ENCODE results near the gene FRYL.
"Not testable (repeated sequence)": the region's sequence is repeated elsewhere in the genome, so short reads cannot be mapped to it uniquely, and the experiment has no call there.

FRYL gene

DNA sequence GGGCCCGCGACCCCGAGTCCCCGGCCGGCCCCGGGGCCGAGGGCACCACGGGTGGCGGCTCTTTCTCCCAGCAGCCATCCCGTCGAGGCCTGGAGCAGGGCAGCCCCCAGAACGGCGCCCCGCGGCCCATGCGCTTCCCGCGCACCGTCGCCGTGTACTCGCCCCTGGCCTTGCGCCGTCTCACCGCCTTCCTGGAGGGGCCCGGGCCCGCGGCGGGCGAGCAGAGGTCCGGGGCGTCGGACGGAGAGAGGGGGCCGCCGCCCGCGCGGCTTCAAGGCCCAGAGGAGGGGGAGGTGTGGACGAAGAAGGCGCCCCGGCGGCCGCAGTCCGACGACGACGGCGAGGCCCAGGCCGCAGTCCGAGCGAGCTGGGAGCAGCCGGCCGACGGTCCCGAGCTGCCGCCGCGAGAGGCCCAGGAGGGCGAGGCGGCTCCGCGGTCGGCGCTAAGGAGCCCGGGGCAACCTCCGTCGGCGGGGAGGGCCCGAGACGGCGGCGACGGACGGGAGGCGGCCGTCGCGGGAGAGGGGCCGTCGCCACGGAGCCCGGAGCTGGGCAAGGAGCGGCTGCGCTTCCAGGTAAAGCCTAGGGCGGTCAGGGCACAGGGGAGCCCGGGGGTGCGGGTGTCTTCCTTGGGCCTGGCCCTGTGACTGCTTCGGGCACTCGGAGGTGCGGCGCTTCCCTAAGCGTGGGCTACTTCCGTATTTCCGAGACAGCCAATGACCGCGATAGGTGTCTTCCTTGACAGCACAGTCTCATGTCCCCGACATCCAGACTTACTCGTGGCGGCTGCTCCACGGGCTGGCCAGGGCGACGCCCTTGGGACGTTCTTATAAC lies 289.2 kb downstream of the FRYL start:
- DNase-seq (ENCODE audit: low read depth in 2 of 2), result no peak

DNA sequence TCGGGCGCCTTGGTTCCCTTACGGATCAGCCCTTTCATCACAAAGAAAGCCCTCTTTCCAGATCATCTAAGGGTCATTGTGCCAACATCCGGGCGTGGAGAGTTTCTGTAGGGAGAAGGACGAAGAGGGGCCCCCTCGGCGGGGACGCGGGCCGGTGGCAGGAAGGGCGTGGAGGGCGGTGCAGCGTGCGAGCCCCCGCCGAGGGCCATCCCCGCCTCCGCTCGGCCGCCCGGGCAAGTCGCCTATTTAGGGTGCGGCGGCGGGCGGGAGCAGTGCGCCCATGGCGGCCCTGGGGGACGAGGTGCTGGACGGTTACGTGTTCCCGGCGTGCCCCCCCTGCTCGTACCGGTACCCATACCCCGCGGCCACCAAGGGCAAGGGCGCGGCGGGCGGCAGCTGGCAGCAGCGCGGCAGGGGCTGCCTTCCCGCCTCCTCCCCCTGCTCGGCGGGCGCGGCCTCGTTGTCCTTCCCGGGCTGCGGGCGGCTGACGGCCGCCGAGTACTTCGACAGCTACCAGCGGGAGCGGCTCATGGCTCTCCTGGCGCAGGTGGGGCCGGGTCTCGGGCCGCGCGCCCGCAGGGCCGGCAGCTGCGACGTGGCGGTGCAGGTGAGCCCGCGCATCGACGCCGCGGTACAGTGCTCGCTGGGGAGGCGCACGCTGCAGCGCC lies 289.9 kb downstream of the FRYL start, which contains the start of gene ZAR1:
Gene ZAR1 (plus strand): TSS at position 241 of the 668 bp plus-strand sequence. CDS start 40 bp downstream, at position 281.
- DNase-seq (ENCODE audit: low read depth in 2 of 2), result no peak

DNA sequence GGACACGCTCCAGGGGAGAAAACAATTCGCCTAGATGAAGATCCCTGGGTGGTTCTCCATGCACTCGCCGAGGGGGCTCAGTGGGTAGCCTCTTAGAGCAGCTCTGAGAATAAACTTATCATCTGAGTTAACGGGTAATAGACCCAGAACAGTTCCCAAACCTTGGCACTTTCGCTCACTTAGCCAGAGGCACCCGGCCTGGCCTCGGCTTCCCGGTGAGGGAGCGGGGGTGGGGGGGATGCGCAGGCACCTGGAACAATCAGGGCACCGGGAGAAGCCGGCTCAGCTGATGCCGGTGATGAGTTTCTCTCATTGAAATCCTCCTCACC lies 290.4 kb downstream of the FRYL start:
- no peak for DNase-seq (ENCODE audit: low read depth in 2 of 2)

GRCh38 chr4:48484494-48485168 lies 295.4 kb downstream of the FRYL start:
- DNase-seq (ENCODE audit: low read depth in 2 of 2), result no peak

DNA sequence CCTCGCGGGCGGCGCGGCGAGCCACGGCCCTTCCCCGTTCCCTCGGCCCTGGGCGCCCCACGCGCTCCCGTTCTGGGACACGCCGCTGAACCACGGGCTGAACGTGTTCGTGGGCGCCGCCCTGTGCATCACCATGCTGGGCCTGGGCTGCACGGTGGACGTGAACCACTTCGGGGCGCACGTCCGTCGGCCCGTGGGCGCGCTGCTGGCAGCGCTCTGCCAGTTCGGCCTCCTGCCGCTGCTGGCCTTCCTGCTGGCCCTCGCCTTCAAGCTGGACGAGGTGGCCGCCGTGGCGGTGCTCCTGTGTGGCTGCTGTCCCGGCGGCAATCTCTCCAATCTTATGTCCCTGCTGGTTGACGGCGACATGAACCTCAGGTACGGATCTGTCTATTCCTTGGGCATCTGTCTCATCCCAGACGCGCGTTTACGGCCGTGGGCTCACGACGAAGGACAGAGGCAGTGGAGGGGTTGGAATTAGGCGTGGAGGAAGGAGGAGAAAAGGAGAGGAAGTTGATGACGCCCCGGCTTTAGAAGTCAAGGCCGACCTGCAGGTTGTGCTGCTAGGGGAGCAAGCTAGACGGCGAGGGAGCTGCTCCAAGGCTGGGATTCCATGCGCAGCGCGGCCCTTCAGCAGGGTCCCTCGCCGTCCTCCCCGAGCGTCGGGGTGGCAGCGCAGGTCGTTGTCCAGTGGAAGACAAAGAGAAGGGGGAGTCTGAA lies 296.1 kb downstream of the FRYL start:
- DNase-seq (ENCODE audit: low read depth in 2 of 2), result no peak

- no peak for DNase-seq (ENCODE audit: low read depth in 2 of 2)
Measured at GRCh38 chr4:48483006-48483776, 296.9 kb downstream of the FRYL start, which contains the start of gene SLC10A4. Gene SLC10A4, plus strand, starts transcription at chr4:48483343. Its CDS starts 219 bp downstream, at chr4:48483562.

- DNase-seq (ENCODE audit: low read depth in 2 of 2), result no peak
Measured at GRCh38 chr4:48481581-48481980, 298.5 kb downstream of the FRYL start.

DNA sequence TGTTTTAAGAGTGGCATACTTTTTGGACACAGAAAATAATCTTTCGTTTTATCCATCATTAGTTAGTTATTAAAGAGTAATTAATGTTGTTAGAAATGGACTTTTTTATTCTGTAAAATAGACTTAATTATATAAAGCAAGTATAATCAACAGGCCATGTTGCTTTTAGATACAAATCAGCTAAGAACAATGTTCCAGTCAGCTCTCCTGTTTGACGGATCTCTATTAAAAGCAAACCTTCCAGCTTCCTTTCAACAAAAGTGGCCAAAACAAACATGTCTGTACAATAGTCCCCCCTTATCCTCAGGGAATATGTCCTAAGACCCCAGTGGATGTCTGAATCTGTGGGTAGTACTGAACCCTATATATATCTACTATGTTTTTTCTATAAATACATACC lies 301.8 kb downstream of the FRYL start:
- no peak for DNase-seq (ENCODE audit: low read depth in 2 of 2)

- no peak for DNase-seq (ENCODE audit: low read depth in 2 of 2)
Measured at GRCh38 chr4:48475770-48476169, 304.3 kb downstream of the FRYL start.

- no peak for DNase-seq (ENCODE audit: low read depth in 2 of 2)
Measured at GRCh38 chr4:48472794-48473193, 307.3 kb downstream of the FRYL start.

- DNase-seq (ENCODE audit: low read depth in 2 of 2), result no peak
Measured at GRCh38 chr4:48470570-48470969, 309.5 kb downstream of the FRYL start.

DNA sequence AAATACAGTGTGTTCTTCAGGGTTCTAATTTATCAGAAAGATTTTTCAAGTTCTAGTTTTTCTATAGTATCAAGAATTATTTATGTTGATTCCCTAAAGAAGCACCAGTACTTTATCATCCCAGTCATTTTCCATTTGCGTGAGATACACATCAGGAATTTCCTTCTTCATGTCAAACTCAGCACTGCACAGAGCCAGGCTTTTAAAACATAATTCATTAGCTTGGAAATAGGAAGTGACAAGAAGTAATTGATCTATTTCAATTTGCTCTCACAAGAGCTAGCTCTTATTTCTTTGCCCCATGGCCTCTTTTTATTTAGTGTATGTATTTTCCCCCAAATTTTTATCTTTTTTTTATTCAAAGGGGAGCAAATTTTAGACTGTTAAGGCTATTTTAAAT lies 309.9 kb downstream of the FRYL start:
- DNase-seq (ENCODE audit: low read depth in 2 of 2), result no peak

GRCh38 chr4:48467891-48468290 lies 312.2 kb downstream of the FRYL start:
- DNase-seq (ENCODE audit: low read depth in 2 of 2), result no peak

- DNase-seq (ENCODE audit: low read depth in 2 of 2), result no peak
Measured at GRCh38 chr4:48467442-48467841, 312.6 kb downstream of the FRYL start.

DNA sequence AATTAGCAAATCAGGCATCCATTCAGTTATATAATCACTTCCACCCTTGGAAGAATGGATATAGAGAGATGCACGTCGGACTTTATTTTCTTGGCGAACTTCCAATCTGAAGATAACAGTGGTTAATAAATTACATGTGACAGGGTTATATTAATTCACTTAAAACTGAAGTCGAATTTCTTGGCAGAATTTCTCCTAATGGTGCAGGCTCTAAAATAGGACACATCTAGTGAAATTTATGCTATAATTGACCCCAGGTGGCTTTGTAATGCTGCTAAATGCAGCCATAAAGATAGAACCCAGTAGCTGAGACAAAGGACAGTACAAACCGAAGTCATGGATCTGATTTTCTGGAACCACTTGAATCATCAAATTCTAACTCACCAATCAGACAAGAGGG lies 317.7 kb downstream of the FRYL start:
- DNase-seq (ENCODE audit: low read depth in 2 of 2), result no peak

DNA sequence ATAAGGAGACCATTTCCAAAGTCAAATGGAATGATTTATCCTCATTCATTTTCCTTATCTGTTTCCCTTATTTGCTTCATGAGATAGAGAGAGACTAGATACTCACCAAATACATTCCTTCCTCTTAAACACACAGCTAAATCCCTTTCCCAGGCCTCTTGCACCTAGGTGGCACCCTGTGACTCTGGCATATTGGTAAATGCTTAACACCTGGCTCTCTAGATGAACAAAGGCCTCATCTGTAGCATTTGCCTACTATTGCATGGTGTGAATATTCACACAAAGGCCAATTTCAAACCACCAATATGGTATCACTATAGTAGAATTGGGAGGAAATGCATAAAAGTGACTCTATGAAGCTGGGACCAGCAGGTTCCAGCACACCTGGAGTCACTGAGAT lies 319.1 kb downstream of the FRYL start:
- no peak for DNase-seq (ENCODE audit: low read depth in 2 of 2)

DNA sequence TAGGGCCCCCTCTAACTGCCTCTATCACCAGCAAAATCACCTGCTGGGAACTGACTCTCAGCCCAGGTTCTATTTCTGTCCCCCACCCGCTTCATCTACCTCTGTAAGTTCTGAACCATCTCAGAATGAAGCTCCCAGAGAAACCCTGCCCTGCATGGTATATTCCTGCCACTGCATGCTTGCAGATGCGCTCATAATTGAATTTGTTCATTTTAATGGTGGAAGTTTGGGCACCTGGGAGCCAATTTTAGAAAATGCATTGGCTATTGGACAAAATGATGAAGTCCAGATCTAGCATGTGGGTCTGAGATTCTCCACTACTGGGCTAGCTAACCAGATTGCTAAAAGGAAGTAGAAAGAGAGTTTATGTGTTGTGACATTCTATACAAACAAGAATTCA lies 325.5 kb downstream of the FRYL start:
- no peak for DNase-seq (ENCODE audit: low read depth in 2 of 2)

GRCh38 chr4:48451656-48452055 lies 328.4 kb downstream of the FRYL start:
- DNase-seq (ENCODE audit: low read depth in 2 of 2), result not testable (repeated sequence)

GRCh38 chr4:48450740-48451139 lies 329.3 kb downstream of the FRYL start:
- no peak for DNase-seq (ENCODE audit: low read depth in 2 of 2)

GRCh38 chr4:48449151-48449550 lies 330.9 kb downstream of the FRYL start:
- no peak for DNase-seq (ENCODE audit: low read depth in 2 of 2)
